HUDEP-2 (cell line): Measurements from ENCODE around the gene HHIPL1.

Experiments
- DNase-seq, 76 experiments: peaks; one replicate each; lab custom pipeline; 2025; ENCODE audit not compliant: unreplicated experiment in 76 of 76; lab: John Stamatoyannopoulos, UW

HHIPL1 gene

GRCh38 chr14:99727096-99727870 is 82.4 kb downstream of the HHIPL1 start:
- no peak for DNase-seq

GRCh38 chr14:99728231-99728920 is 83.4 kb downstream of the HHIPL1 start:
- DNase-seq, result no peak

GRCh38 chr14:99728981-99729451 is 84.1 kb downstream of the HHIPL1 start:
- DNase-seq, result no peak
